Endothelial cell of umbilical vein (primary cell): ENCODE data around the gene DKKL1. TPM values are rescaled to one million over a fixed set of nuclear protein-coding genes. Genes with fewer than 3 reads are reported as not detected.
"Not testable (repeated sequence)": the region's sequence is repeated elsewhere in the genome, so short reads cannot be mapped to it uniquely, and the experiment has no call there.

Source experiments
- BruUV-seq: library from RNA; stranded (reverse); fragments of 400-500 nt; replicated peaks from 2 replicates; lab custom pipeline; 2021; lab: Mats Ljungman, UMichigan
- CTCF ChIA-PET: fragments of 300-600, 350-600 bp; sonication (Branson Sonifier 250); formaldehyde crosslinking; loops from one replicate; lab custom pipeline; 2021; ENCODE audit warnings: antibody characterized with exemption, inconsistent platforms; lab: Charles Lee
- POLR2A ChIA-PET: fragments of 300-600, 350-600 bp; sonication (Branson Sonifier 250); formaldehyde crosslinking; loops from one replicate; lab custom pipeline; 2021; ENCODE audit warnings: antibody characterized with exemption, inconsistent platforms; lab: Charles Lee
- DNase-seq: peaks from one replicate; pipeline ENCODE4 v3.0.0-alpha.2; 2011; ENCODE audit warnings: low read depth, low spot score
- FAIRE-seq: peaks from 2 replicates; lab custom pipeline; 2011; peaks lifted over from hg19 to GRCh38; lab: Jason Lieb, UNC
- H2AFZ ChIP-seq: 2 replicates; pipeline ENCODE4 v1.6.0; 2012; ENCODE audit warnings: low read depth, low read length, control low read depth, inconsistent platforms
- H3K27ac ChIP-seq: 2 replicates; pipeline ENCODE4 v1.5.1; 2011; ENCODE audit warnings: low read depth, mild to moderate bottlenecking, control low read depth, low read length, moderate library complexity; ENCODE audit not compliant: insufficient read depth
- H3K27me3 ChIP-seq, 2 experiments: 2 replicates each; pipeline versions ENCODE4 v1.6.0 to v1.6.1; 2011; ENCODE audit warnings: low read length in 2 of 2, mixed read lengths in 1 of 2; ENCODE audit not compliant: control insufficient read depth in 2 of 2, insufficient read depth in 2 of 2
- H3K36me3 ChIP-seq, 2 experiments: 2 replicates in 1 of 2; 3 replicates in 1 of 2; pipeline ENCODE4 v1.5.1; 2011; ENCODE audit warnings: low read length in 2 of 2, mild to moderate bottlenecking in 1 of 2, moderate library complexity in 1 of 2; ENCODE audit not compliant: control insufficient read depth in 2 of 2, insufficient read depth in 2 of 2; ENCODE audit errors: extremely low read depth in 1 of 2
- H3K4me1 ChIP-seq: 3 replicates; pipeline ENCODE4 v1.5.1; 2011; ENCODE audit warnings: mild to moderate bottlenecking, low read length; ENCODE audit not compliant: control insufficient read depth, insufficient read depth; ENCODE audit errors: extremely low read depth
- H3K4me2 ChIP-seq: 2 replicates; pipeline ENCODE4 v1.6.1; 2011; ENCODE audit warnings: low read length, control low read depth, mixed read lengths; ENCODE audit not compliant: insufficient read depth
- H3K4me3 ChIP-seq, 3 experiments: fragments of 200-600 bp in 1 of 3; sonication (generic), shearing (Covaris generic) in 1 of 3; replicated peaks in 1 of 3; 2 replicates each; pipeline ENCODE4 v1.5.1; 2011 to 2016; ENCODE audit warnings: control low read depth in 3 of 3, low read length in 3 of 3, mild to moderate bottlenecking in 2 of 3, inconsistent platforms in 1 of 3, low read depth in 1 of 3, moderate library complexity in 1 of 3; ENCODE audit not compliant: insufficient read depth in 1 of 3
- H3K79me2 ChIP-seq: 2 replicates; pipeline ENCODE4 v1.6.0; 2012; ENCODE audit warnings: low read length, inconsistent platforms; ENCODE audit not compliant: control insufficient read depth, insufficient read depth
- H3K9ac ChIP-seq: replicated peaks from 2 replicates; pipeline ENCODE3; 2011; ENCODE audit warnings: low read length, control low read depth; ENCODE audit not compliant: insufficient read depth; ENCODE audit errors: extremely low read depth
- H3K9me1 ChIP-seq: replicated peaks from 3 replicates; pipeline ENCODE4 v1.6.0; 2011; ENCODE audit warnings: mild to moderate bottlenecking, low read length; ENCODE audit not compliant: control insufficient read depth, insufficient read depth; ENCODE audit errors: extremely low read depth
- H3K9me3 ChIP-seq: replicated peaks from 2 replicates; pipeline ENCODE4 v1.5.1; 2012; ENCODE audit warnings: low read length, inconsistent platforms; ENCODE audit not compliant: control insufficient read depth, insufficient read depth
- H4K20me1 ChIP-seq: replicated peaks from 2 replicates; pipeline ENCODE3; 2011; ENCODE audit warnings: mild to moderate bottlenecking, low read length; ENCODE audit not compliant: control insufficient read depth, insufficient read depth; ENCODE audit errors: extremely low read depth
- EZH2 ChIP-seq: IDR thresholded peaks from 2 replicates; pipeline ENCODE4 v1.6.1; 2012; ENCODE audit warnings: borderline replicate concordance, low read depth, mild to moderate bottlenecking, moderate library complexity, low read length, inconsistent platforms; ENCODE audit not compliant: severe bottlenecking
- FOS ChIP-seq: IDR thresholded peaks from 2 replicates; pipeline ENCODE4 v1.6.1; 2011; ENCODE audit warnings: mild to moderate bottlenecking, low read length, moderate library complexity, borderline replicate concordance; ENCODE audit not compliant: insufficient read depth
- GATA2 ChIP-seq: IDR thresholded peaks from 2 replicates; pipeline ENCODE4 v1.7.0; 2011; ENCODE audit warnings: low read depth, mild to moderate bottlenecking, moderate library complexity, mixed read lengths, low read length; ENCODE audit not compliant: insufficient read length, insufficient read depth
- JUN ChIP-seq: IDR thresholded peaks from 2 replicates; pipeline ENCODE4 v1.6.1; 2011; ENCODE audit warnings: borderline replicate concordance, low read depth; ENCODE audit not compliant: insufficient read length, insufficient read depth
- MYC ChIP-seq: IDR thresholded peaks from one replicate; pipeline ENCODE4 v1.6.1; 2011; ENCODE audit warnings: mild to moderate bottlenecking, low read depth, low read length
- POLR2A ChIP-seq: IDR thresholded peaks from 2 replicates; pipeline ENCODE4 v1.6.1; 2012; ENCODE audit warnings: low read depth, mild to moderate bottlenecking, control low read depth, low read length
- POLR2AphosphoS5 ChIP-seq: IDR thresholded peaks from 2 replicates; pipeline ENCODE4 v1.6.1; 2012; ENCODE audit warnings: low read depth, mild to moderate bottlenecking, control low read depth, low read length, moderate library complexity; ENCODE audit not compliant: insufficient read depth
- dilution Hi-C: fragments of 300-500 bp; cut with MboI; formaldehyde crosslinking; loops from one replicate; pipeline ENCODE4 v1.15.0; 2019; ENCODE audit warnings: low sequenced_read_pairs; ENCODE audit not compliant: extremely low pct_ligation_motif_present
- intact Hi-C: fragments of 100-400 bp; cut with micrococcal nuclease; formaldehyde crosslinking; loops from one replicate; pipeline ENCODE4 v1.10.0; 2022
- polyA plus RNA-seq, 4 experiments: library from polyadenylated mRNA; depleted of rRNA in 3 of 4; stranded (reverse) in 3 of 4; unstranded in 1 of 4; fragments of >200 nt; gene quantifications; 2 replicates each; pipeline versions ENCODE4 v1.2.1 to v1.2.3, GENCODE V29; 2011 to 2012; ENCODE audit warnings: missing spikeins in 1 of 4
- total RNA-seq: library from RNA; stranded (reverse); gene quantifications from 2 replicates; pipeline ENCODE4 v1.2.3, GENCODE V29; 2021
- TF ChIP-seq, protein P1 (sequence below): IDR thresholded peaks from 2 replicates; pipeline ENCODE4 v1.6.1; 2011; ENCODE audit not compliant: insufficient read depth, insufficient read length
- TF ChIP-seq, protein P2 (sequence below), 2 donors: IDR thresholded peaks; 1 replicate in 1 of 2; 2 replicates in 1 of 2; pipeline ENCODE4 v1.5.1; 2011; ENCODE audit warnings: low read length in 2 of 2, mild to moderate bottlenecking in 2 of 2, moderate library complexity in 2 of 2, control low read depth in 1 of 2, inconsistent platforms in 1 of 2, low read depth in 1 of 2; ENCODE audit not compliant: insufficient read depth in 1 of 2; ENCODE audit errors: extremely low read depth in 1 of 2

The DKKL1 gene
- total and polyA plus RNA-seq, 2 donors (not counting 3 experiments of a cell fraction or from before 2014, with no cell fraction given) = 0.21 TPM; not detected in 1

DNA sequence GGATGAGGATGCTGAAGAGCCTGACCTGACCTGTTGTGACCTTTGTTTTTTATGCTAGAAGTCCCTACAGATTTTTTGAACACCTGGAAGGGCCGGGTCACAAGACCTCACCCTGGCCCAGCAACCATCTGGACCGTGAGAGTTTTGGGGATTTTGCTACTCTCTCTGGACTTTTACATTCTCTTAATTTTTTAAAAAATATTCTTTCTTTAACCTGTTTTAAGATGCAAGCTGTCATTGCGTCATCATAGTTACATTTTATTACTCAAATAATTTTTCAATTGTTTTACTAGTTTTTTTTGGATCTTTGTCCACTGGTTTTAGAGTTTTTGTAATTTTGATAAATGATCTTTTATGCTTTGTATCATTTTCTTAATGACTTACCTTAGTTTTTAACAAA, 7.5 kb downstream of the DKKL1 start:
- H3K36me3 ChIP-seq = no peaks in the 10 kb centered on the region
- DNase-seq = no peak
- H3K9me1 ChIP-seq = no peaks in the 10 kb centered on the region
- intact Hi-C loops (no loop called here), dilution Hi-C loops (no loop called here)
- H2AFZ ChIP-seq = no peak overlapping the region
- peaks cover 2% of the 10 kb centered on the region for H3K9me3 ChIP-seq
- H3K27me3 ChIP-seq = no peaks in the 10 kb centered on the region
- H3K9ac ChIP-seq = no peak overlapping the region
- no peak overlapping the region for H3K27ac ChIP-seq
- no peaks in the 10 kb centered on the region for H4K20me1 ChIP-seq
- no peak overlapping the region for H3K4me2 ChIP-seq
- no peak for TF ChIP-seq JUN
- TF ChIP-seq EZH2 = no peak
- TF ChIP-seq, protein P1, sequence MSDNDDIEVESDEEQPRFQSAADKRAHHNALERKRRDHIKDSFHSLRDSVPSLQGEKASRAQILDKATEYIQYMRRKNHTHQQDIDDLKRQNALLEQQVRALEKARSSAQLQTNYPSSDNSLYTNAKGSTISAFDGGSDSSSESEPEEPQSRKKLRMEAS = no peak
- TF ChIP-seq, protein P2, sequence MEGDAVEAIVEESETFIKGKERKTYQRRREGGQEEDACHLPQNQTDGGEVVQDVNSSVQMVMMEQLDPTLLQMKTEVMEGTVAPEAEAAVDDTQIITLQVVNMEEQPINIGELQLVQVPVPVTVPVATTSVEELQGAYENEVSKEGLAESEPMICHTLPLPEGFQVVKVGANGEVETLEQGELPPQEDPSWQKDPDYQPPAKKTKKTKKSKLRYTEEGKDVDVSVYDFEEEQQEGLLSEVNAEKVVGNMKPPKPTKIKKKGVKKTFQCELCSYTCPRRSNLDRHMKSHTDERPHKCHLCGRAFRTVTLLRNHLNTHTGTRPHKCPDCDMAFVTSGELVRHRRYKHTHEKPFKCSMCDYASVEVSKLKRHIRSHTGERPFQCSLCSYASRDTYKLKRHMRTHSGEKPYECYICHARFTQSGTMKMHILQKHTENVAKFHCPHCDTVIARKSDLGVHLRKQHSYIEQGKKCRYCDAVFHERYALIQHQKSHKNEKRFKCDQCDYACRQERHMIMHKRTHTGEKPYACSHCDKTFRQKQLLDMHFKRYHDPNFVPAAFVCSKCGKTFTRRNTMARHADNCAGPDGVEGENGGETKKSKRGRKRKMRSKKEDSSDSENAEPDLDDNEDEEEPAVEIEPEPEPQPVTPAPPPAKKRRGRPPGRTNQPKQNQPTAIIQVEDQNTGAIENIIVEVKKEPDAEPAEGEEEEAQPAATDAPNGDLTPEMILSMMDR (IDR thresholded peaks at IDR 0.05; ENCODE audit: extremely low read depth in 1 of 2, insufficient read depth in 1 of 2, low read depth in 1 of 2, low read length in 2 of 2) = no peak
- no peak for TF ChIP-seq FOS
- TF ChIP-seq MYC = no peak
- TF ChIP-seq POLR2A = no peak
- TF ChIP-seq GATA2 = no peak
- TF ChIP-seq POLR2AphosphoS5 = no peak
- ChIA-PET CTCF (no interaction called here), POLR2A (no interaction called here)
- FAIRE-seq = no peak
- H3K4me3 ChIP-seq = no peak overlapping the region
- H3K4me1 ChIP-seq = no peaks in the 10 kb centered on the region
- BruUV-seq = no TSS peak
- no peaks in the 10 kb centered on the region for H3K79me2 ChIP-seq

DNA sequence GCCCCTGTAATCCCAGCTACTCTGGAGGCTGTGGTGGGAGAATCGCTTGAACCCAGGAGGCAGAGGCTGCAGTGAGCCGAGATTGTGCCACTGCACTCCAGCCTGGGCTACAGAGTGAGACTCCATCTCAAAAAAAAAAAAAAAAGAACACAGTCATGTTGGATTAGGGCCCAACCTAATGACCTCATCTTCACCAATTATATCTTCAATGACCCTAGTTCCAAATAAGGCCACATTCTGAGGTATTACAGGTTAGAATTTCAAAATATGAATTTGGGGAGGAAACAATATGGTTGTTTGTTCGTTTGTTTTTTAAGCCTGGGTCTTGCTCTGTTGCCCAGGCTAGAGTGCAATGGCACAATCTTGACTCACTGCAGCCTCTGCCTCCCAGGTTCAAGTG, 9.5 kb downstream of the DKKL1 start:
- not testable (repeated sequence) for BruUV-seq, H3K79me2 ChIP-seq

More for the DNA sequence above, 9.5 kb downstream of the DKKL1 start:
- H3K27me3 ChIP-seq, POLR2A ChIA-PET, intact Hi-C loops, FAIRE-seq, DNase-seq, H3K4me2 ChIP-seq, H3K9me1 ChIP-seq, H3K4me1 ChIP-seq, H3K9ac ChIP-seq, H3K36me3 ChIP-seq, H3K9me3 ChIP-seq, H4K20me1 ChIP-seq, CTCF ChIA-PET, dilution Hi-C loops, H3K4me3 ChIP-seq, H2AFZ ChIP-seq, H3K27ac ChIP-seq: not testable (repeated sequence)
